ENCODE measurements around the gene EFNA3.

Gene EFNA3

GRCh38 chr1:155093911-155094621 is 15.4 kb downstream of the EFNA3 start:
- TF ChIP-seq REST (IDR thresholded peaks at IDR 0.05; ENCODE audit: insufficient read depth in 1 of 2, low read depth in 2 of 2, low read length in 2 of 2), result no peak

- TF ChIP-seq SIN3A (IDR thresholded peaks at IDR 0.05; ENCODE audit: borderline replicate concordance, insufficient read depth, low read length) (no peak), POLR2AphosphoS5 (IDR thresholded peaks at IDR 0.05; ENCODE audit: low read depth, low read length) (no peak), TAF1 (IDR thresholded peaks at IDR 0.05; ENCODE audit: borderline replicate concordance, insufficient read depth, low read length) (no peak), FOXP2 (optimal IDR thresholded peaks at IDR 0.05; ENCODE audit: borderline replicate concordance, extremely low read depth, extremely low read length, insufficient read depth) (no peak), REST (IDR thresholded peaks at IDR 0.05; ENCODE audit: insufficient read depth in 1 of 2, low read depth in 2 of 2, low read length in 2 of 2) (no peak)
These were observed 15.9 kb downstream of the EFNA3 start for GRCh38 chr1:155094622-155094948.

GRCh38 chr1:155099331-155099730 is 20.7 kb downstream of the EFNA3 start:
- no peak for TF ChIP-seq REST (IDR thresholded peaks at IDR 0.05; ENCODE audit: insufficient read depth in 1 of 2, low read depth in 2 of 2, low read length in 2 of 2)
- TF ChIP-seq SIN3A (IDR thresholded peaks at IDR 0.05; ENCODE audit: borderline replicate concordance, insufficient read depth, low read length), result no peak
- no peak for TF ChIP-seq FOXP2 (optimal IDR thresholded peaks at IDR 0.05; ENCODE audit: borderline replicate concordance, extremely low read depth, extremely low read length, insufficient read depth)
- TF ChIP-seq POLR2AphosphoS5 (IDR thresholded peaks at IDR 0.05; ENCODE audit: low read depth, low read length), result no peak
- TF ChIP-seq TAF1 (IDR thresholded peaks at IDR 0.05; ENCODE audit: borderline replicate concordance, insufficient read depth, low read length), result no peak

GRCh38 chr1:155103325-155103724 is 24.7 kb downstream of the EFNA3 start:
- TF ChIP-seq FOXP2 (optimal IDR thresholded peaks at IDR 0.05; ENCODE audit: borderline replicate concordance, extremely low read depth, extremely low read length, insufficient read depth) (no peak), POLR2AphosphoS5 (IDR thresholded peaks at IDR 0.05; ENCODE audit: low read depth, low read length) (no peak), TAF1 (IDR thresholded peaks at IDR 0.05; ENCODE audit: borderline replicate concordance, insufficient read depth, low read length) (no peak), REST (IDR thresholded peaks at IDR 0.05; ENCODE audit: insufficient read depth in 1 of 2, low read depth in 2 of 2, low read length in 2 of 2) (no peak)

Data from PFSK-1 (cell line).